ENCODE data around the gene MEI1.
"Not testable (repeated sequence)": the region's sequence is repeated elsewhere in the genome, so short reads cannot be mapped to it uniquely, and the experiment has no call there.

Gene MEI1

DNA sequence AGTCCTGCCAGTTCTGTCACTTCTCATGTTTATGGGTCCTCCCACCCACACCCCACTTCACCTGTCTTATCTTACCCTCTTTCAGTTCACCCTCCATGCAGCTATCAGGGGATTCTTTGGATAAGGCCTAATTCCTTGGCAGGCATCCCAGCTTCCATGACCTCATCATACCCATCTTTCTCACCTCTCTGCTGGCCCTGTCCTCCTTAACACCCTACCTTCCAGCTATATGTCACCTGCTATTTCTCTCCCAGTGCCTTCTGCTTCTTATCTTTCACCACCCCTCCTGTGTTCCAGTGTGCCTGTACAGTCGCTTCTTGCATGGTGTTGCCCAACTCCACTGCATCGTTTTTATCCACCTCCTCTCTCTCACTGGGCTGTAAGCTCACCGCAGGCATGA is 38.9 kb upstream of the MEI1 start:
- Histone ChIP-seq H3K4me3 (ENCODE audit: low read length in 2 of 2) (no peak overlapping the region), H3K4me1 (ENCODE audit: control insufficient read depth in 2 of 2, insufficient read depth in 1 of 2, low read depth in 1 of 2, low read length in 2 of 2) (no peaks in the 10 kb centered on the region), H3K14ac (ENCODE audit: low read length) (no peak overlapping the region), H3K27ac (replicated peaks; ENCODE audit: low read length) (no peak overlapping the region), H3K79me1 (ENCODE audit: low read depth, low read length) (peaks cover 4% of the 10 kb centered on the region), H2BK120ac (ENCODE audit: low read depth, low read length) (no peak overlapping the region), H3K27me3 (ENCODE audit: control insufficient read depth in 3 of 3, insufficient read depth in 3 of 3, low read depth in 1 of 3, low read length in 3 of 3) (no peaks in the 10 kb centered on the region), H2BK12ac (ENCODE audit: low read length) (no peak overlapping the region), H2BK5ac (ENCODE audit: low read length) (no peak overlapping the region), H3K18ac (ENCODE audit: low read length) (no peak overlapping the region), H2AFZ (ENCODE audit: low read length) (no peak overlapping the region), H3K4ac (ENCODE audit: low read length) (no peak overlapping the region), H4K8ac (ENCODE audit: low read depth, low read length) (no peak overlapping the region), H4K91ac (ENCODE audit: low read depth, low read length, poor library complexity) (no peak overlapping the region), H2AK5ac (ENCODE audit: low read depth, low read length) (no peak overlapping the region), H3K9ac (ENCODE audit: low read depth, low read length, poor library complexity) (no peak overlapping the region), H3K23ac (ENCODE audit: low read depth, low read length, poor library complexity) (no peak overlapping the region), H2BK15ac (ENCODE audit: low read length) (no peak overlapping the region), H3K36me3 (replicated peaks in 1 of 2; ENCODE audit: control insufficient read depth in 2 of 2, insufficient read depth in 2 of 2, low read length in 2 of 2) (peaks cover 60 to 100% of the 10 kb centered on the region in 2 donors), H3K9me3 (replicated peaks in 1 of 2; ENCODE audit: control insufficient read depth in 2 of 2, insufficient read depth in 1 of 2, low read depth in 1 of 2, low read length in 2 of 2) (no peaks in the 10 kb centered on the region), H3K4me2 (ENCODE audit: insufficient read depth, low read length, poor library complexity, severe bottlenecking) (no peak overlapping the region)
- no CpG with 5 or more reads among the region's 3 CpGs for WGBS, 2 donors (ENCODE audit: extremely low coverage in 2 of 2, insufficient read length in 2 of 2, insufficient replicate concordance in 1 of 2)
- DNase-seq (ENCODE audit: low spot score) = no peak

DNA sequence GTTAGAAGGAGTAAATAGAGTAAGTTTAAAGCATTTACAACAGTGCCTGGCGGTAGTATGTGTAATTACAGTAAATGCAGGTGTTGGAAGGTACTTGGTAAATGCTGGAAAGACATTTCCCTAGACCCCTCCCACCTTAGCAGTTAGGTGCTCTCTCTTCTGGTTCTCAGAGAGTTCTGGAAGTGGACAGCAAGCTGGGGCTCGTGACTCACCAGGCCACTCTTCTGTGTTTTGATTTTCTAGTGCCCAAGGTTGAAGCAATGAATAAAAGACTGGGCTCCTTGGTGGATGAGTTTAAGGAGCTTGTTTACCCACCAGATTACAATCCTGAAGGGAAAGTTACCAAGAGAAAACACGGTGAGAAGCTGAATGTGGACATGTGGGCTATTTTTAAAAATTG is 38.2 kb upstream of the MEI1 start:
- H2BK15ac ChIP-seq (ENCODE audit: low read length) = no peak overlapping the region
- no CpG with 5 or more reads among the region's 3 CpGs for WGBS, 2 donors (ENCODE audit: extremely low coverage in 2 of 2, insufficient read length in 2 of 2, insufficient replicate concordance in 1 of 2)
- no peak overlapping the region for H2AK5ac ChIP-seq (ENCODE audit: low read depth, low read length)
- H3K18ac ChIP-seq (ENCODE audit: low read length) = no peak overlapping the region
- no peak overlapping the region for H4K8ac ChIP-seq (ENCODE audit: low read depth, low read length)
- no peak overlapping the region for H2BK5ac ChIP-seq (ENCODE audit: low read length)
- H3K27ac ChIP-seq (replicated peaks; ENCODE audit: low read length) = no peak overlapping the region
- no peak overlapping the region for H3K4me2 ChIP-seq (ENCODE audit: insufficient read depth, low read length, poor library complexity, severe bottlenecking)
- no peak for DNase-seq (ENCODE audit: low spot score)
- H3K4me1 ChIP-seq (ENCODE audit: control insufficient read depth in 2 of 2, insufficient read depth in 1 of 2, low read depth in 1 of 2, low read length in 2 of 2) = no peaks in the 10 kb centered on the region
- H2BK12ac ChIP-seq (ENCODE audit: low read length) = no peak overlapping the region
- H3K14ac ChIP-seq (ENCODE audit: low read length) = no peak overlapping the region
- H3K4me3 ChIP-seq (ENCODE audit: low read length in 2 of 2) = no peak overlapping the region
- no peaks in the 10 kb centered on the region for H3K27me3 ChIP-seq (ENCODE audit: control insufficient read depth in 3 of 3, insufficient read depth in 3 of 3, low read depth in 1 of 3, low read length in 3 of 3)
- no peak overlapping the region for H2AFZ ChIP-seq (ENCODE audit: low read length)
- H3K9me3 ChIP-seq (replicated peaks in 1 of 2; ENCODE audit: control insufficient read depth in 2 of 2, insufficient read depth in 1 of 2, low read depth in 1 of 2, low read length in 2 of 2) = no peaks in the 10 kb centered on the region
- no peak overlapping the region for H3K4ac ChIP-seq (ENCODE audit: low read length)
- no peak overlapping the region for H3K23ac ChIP-seq (ENCODE audit: low read depth, low read length, poor library complexity)
- peaks cover 55 to 95% of the 10 kb centered on the region in 2 donors for H3K36me3 ChIP-seq (replicated peaks in 1 of 2; ENCODE audit: control insufficient read depth in 2 of 2, insufficient read depth in 2 of 2, low read length in 2 of 2)
- H2BK120ac ChIP-seq (ENCODE audit: low read depth, low read length) = no peak overlapping the region
- no peak overlapping the region for H4K91ac ChIP-seq (ENCODE audit: low read depth, low read length, poor library complexity)
- peaks cover 4% of the 10 kb centered on the region for H3K79me1 ChIP-seq (ENCODE audit: low read depth, low read length)
- no peak overlapping the region for H3K9ac ChIP-seq (ENCODE audit: low read depth, low read length, poor library complexity)

- no peak overlapping the region for H2AFZ ChIP-seq (ENCODE audit: low read length)
- peaks cover 4% of the 10 kb centered on the region for H3K79me1 ChIP-seq (ENCODE audit: low read depth, low read length)
- no peak overlapping the region for H4K8ac ChIP-seq (ENCODE audit: low read depth, low read length)
Observed at GRCh38 chr22:41661713-41662112, 37.6 kb upstream of the MEI1 start.

GRCh38 chr22:41663594-41663993 is 35.7 kb upstream of the MEI1 start:
- not testable (repeated sequence) for H4K91ac ChIP-seq (ENCODE audit: low read depth, low read length, poor library complexity); H3K23ac ChIP-seq (ENCODE audit: low read depth, low read length, poor library complexity); H3K4me1 ChIP-seq (ENCODE audit: control insufficient read depth in 2 of 2, insufficient read depth in 1 of 2, low read depth in 1 of 2, low read length in 2 of 2); H3K14ac ChIP-seq (ENCODE audit: low read length); H3K4me2 ChIP-seq (ENCODE audit: insufficient read depth, low read length, poor library complexity, severe bottlenecking); H3K4ac ChIP-seq (ENCODE audit: low read length); H3K27ac ChIP-seq (replicated peaks; ENCODE audit: low read length); H4K8ac ChIP-seq (ENCODE audit: low read depth, low read length); H3K79me1 ChIP-seq (ENCODE audit: low read depth, low read length); DNase-seq (ENCODE audit: low spot score); H3K4me3 ChIP-seq (ENCODE audit: low read length in 2 of 2); H2BK5ac ChIP-seq (ENCODE audit: low read length); H2AK5ac ChIP-seq (ENCODE audit: low read depth, low read length); H2AFZ ChIP-seq (ENCODE audit: low read length); H2BK120ac ChIP-seq (ENCODE audit: low read depth, low read length); H2BK15ac ChIP-seq (ENCODE audit: low read length); H2BK12ac ChIP-seq (ENCODE audit: low read length); H3K9me3 ChIP-seq (replicated peaks in 1 of 2; ENCODE audit: control insufficient read depth in 2 of 2, insufficient read depth in 1 of 2, low read depth in 1 of 2, low read length in 2 of 2); H3K18ac ChIP-seq (ENCODE audit: low read length); H3K9ac ChIP-seq (ENCODE audit: low read depth, low read length, poor library complexity); H3K27me3 ChIP-seq (ENCODE audit: control insufficient read depth in 3 of 3, insufficient read depth in 3 of 3, low read depth in 1 of 3, low read length in 3 of 3)
- no CpG with 5 or more reads among the region's 9 CpGs for WGBS, 2 donors (ENCODE audit: extremely low coverage in 2 of 2, insufficient read length in 2 of 2, insufficient replicate concordance in 1 of 2)
- H3K36me3 ChIP-seq (replicated peaks in 1 of 2; ENCODE audit: control insufficient read depth in 2 of 2, insufficient read depth in 2 of 2, low read length in 2 of 2) = peaks cover 37 to 70% of the 10 kb centered on the region in 2 donors

More at GRCh38 chr22:41661713-41662112, 37.6 kb upstream of the MEI1 start:
- Histone ChIP-seq H3K27me3 (ENCODE audit: control insufficient read depth in 3 of 3, insufficient read depth in 3 of 3, low read depth in 1 of 3, low read length in 3 of 3) (no peaks in the 10 kb centered on the region), H3K36me3 (replicated peaks in 1 of 2; ENCODE audit: control insufficient read depth in 2 of 2, insufficient read depth in 2 of 2, low read length in 2 of 2) (peaks cover 52 to 89% of the 10 kb centered on the region in 2 donors), H3K4ac (ENCODE audit: low read length) (no peak overlapping the region), H3K9me3 (replicated peaks in 1 of 2; ENCODE audit: control insufficient read depth in 2 of 2, insufficient read depth in 1 of 2, low read depth in 1 of 2, low read length in 2 of 2) (no peaks in the 10 kb centered on the region), H3K4me3 (ENCODE audit: low read length in 2 of 2) (no peak overlapping the region), H4K91ac (ENCODE audit: low read depth, low read length, poor library complexity) (no peak overlapping the region), H3K18ac (ENCODE audit: low read length) (no peak overlapping the region), H3K14ac (ENCODE audit: low read length) (no peak overlapping the region), H3K27ac (replicated peaks; ENCODE audit: low read length) (no peak overlapping the region), H2BK120ac (ENCODE audit: low read depth, low read length) (no peak overlapping the region), H3K9ac (ENCODE audit: low read depth, low read length, poor library complexity) (no peak overlapping the region), H3K23ac (ENCODE audit: low read depth, low read length, poor library complexity) (no peak overlapping the region), H2BK5ac (ENCODE audit: low read length) (no peak overlapping the region), H3K4me1 (ENCODE audit: control insufficient read depth in 2 of 2, insufficient read depth in 1 of 2, low read depth in 1 of 2, low read length in 2 of 2) (no peaks in the 10 kb centered on the region), H2BK15ac (ENCODE audit: low read length) (no peak overlapping the region), H3K4me2 (ENCODE audit: insufficient read depth, low read length, poor library complexity, severe bottlenecking) (no peak overlapping the region), H2BK12ac (ENCODE audit: low read length) (no peak overlapping the region), H2AK5ac (ENCODE audit: low read depth, low read length) (no peak overlapping the region)
- DNase-seq (ENCODE audit: low spot score) = no peak
- WGBS, 2 donors (ENCODE audit: extremely low coverage in 2 of 2, insufficient read length in 2 of 2, insufficient replicate concordance in 1 of 2) = no CpG with 5 or more reads among the region's 2 CpGs

Data from neuronal stem cell (in vitro differentiated cells).